Skeletal muscle satellite cell (primary cell): ENCODE measurements around the gene NPAS3.

Source experiments
- H3K27me3 ChIP-seq: 2 replicates; pipeline ENCODE4 v1.7.0; 2013; ENCODE audit warnings: low read length; ENCODE audit not compliant: control insufficient read depth, insufficient read depth
- H3K36me3 ChIP-seq: 2 replicates; pipeline ENCODE4 v1.7.0; 2013; ENCODE audit warnings: mild to moderate bottlenecking, control low read depth, low read length; ENCODE audit not compliant: insufficient read depth
- H3K4me1 ChIP-seq: 2 replicates; pipeline ENCODE4 v1.7.0; 2013; ENCODE audit warnings: low read length; ENCODE audit not compliant: control insufficient read depth, insufficient read depth
- H3K4me2 ChIP-seq: 2 replicates; pipeline ENCODE4 v1.7.0; 2013; ENCODE audit warnings: mild to moderate bottlenecking, low read length
- H3K4me3 ChIP-seq: 2 replicates; pipeline ENCODE4 v1.7.0; 2013; ENCODE audit warnings: low read length
- H3K9ac ChIP-seq: 2 replicates; pipeline ENCODE4 v1.7.0; 2013; ENCODE audit warnings: mild to moderate bottlenecking, low read depth, low read length, moderate library complexity
- H3K9me3 ChIP-seq: replicated peaks from 2 replicates; pipeline ENCODE4 v1.7.0; 2013; ENCODE audit warnings: mild to moderate bottlenecking, control low read depth, low read length

Gene NPAS3

GRCh38 chr14:33738491-33738890 is 799.8 kb downstream of the NPAS3 start:
- Histone ChIP-seq H3K4me2 (no peak overlapping the region), H3K9me3 (no peaks in the 10 kb centered on the region), H3K4me3 (no peak overlapping the region), H3K4me1 (peaks cover 21% of the 10 kb centered on the region), H3K27me3 (no peaks in the 10 kb centered on the region), H3K36me3 (no peaks in the 10 kb centered on the region), H3K9ac (no peak overlapping the region)

GRCh38 chr14:33740531-33740930 is 801.9 kb downstream of the NPAS3 start:
- Histone ChIP-seq H3K9ac (no peak overlapping the region), H3K9me3 (no peaks in the 10 kb centered on the region), H3K4me3 (no peak overlapping the region), H3K4me1 (peaks cover 21% of the 10 kb centered on the region), H3K36me3 (no peaks in the 10 kb centered on the region), H3K27me3 (no peaks in the 10 kb centered on the region), H3K4me2 (no peak overlapping the region)

GRCh38 chr14:33742166-33742565 is 803.5 kb downstream of the NPAS3 start:
- H3K4me3 ChIP-seq = no peak overlapping the region
- H3K36me3 ChIP-seq = no peaks in the 10 kb centered on the region
- no peak overlapping the region for H3K4me2 ChIP-seq
- no peaks in the 10 kb centered on the region for H3K9me3 ChIP-seq
- no peaks in the 10 kb centered on the region for H3K27me3 ChIP-seq
- no peak overlapping the region for H3K9ac ChIP-seq
- H3K4me1 ChIP-seq = peaks cover 16% of the 10 kb centered on the region

GRCh38 chr14:33745163-33745562 is 806.5 kb downstream of the NPAS3 start:
- Histone ChIP-seq H3K9ac (no peak overlapping the region), H3K4me2 (no peak overlapping the region), H3K4me3 (no peak overlapping the region), H3K36me3 (no peaks in the 10 kb centered on the region), H3K27me3 (no peaks in the 10 kb centered on the region), H3K9me3 (no peaks in the 10 kb centered on the region), H3K4me1 (peaks cover 8% of the 10 kb centered on the region)

GRCh38 chr14:33747749-33748148 is 809.1 kb downstream of the NPAS3 start:
- H3K9me3 ChIP-seq = no peaks in the 10 kb centered on the region
- H3K36me3 ChIP-seq = no peaks in the 10 kb centered on the region
- H3K4me1 ChIP-seq = no peaks in the 10 kb centered on the region
- no peak overlapping the region for H3K4me2 ChIP-seq
- H3K27me3 ChIP-seq = peaks cover 4% of the 10 kb centered on the region
- no peak overlapping the region for H3K4me3 ChIP-seq
- H3K9ac ChIP-seq = no peak overlapping the region

- H3K9ac ChIP-seq = no peak overlapping the region
These were observed 815.6 kb downstream of the NPAS3 start for GRCh38 chr14:33754261-33754660.

GRCh38 chr14:33755358-33755757 is 816.7 kb downstream of the NPAS3 start:
- Histone ChIP-seq H3K9ac (no peak overlapping the region), H3K27me3 (peaks cover 28% of the 10 kb centered on the region), H3K4me2 (no peak overlapping the region), H3K36me3 (no peaks in the 10 kb centered on the region), H3K4me3 (no peak overlapping the region), H3K9me3 (no peaks in the 10 kb centered on the region), H3K4me1 (no peaks in the 10 kb centered on the region)

More at GRCh38 chr14:33754261-33754660, 815.6 kb downstream of the NPAS3 start:
- no peaks in the 10 kb centered on the region for H3K36me3 ChIP-seq
- H3K9me3 ChIP-seq = no peaks in the 10 kb centered on the region
- H3K4me3 ChIP-seq = no peak overlapping the region
- H3K4me2 ChIP-seq = no peak overlapping the region
- peaks cover 22% of the 10 kb centered on the region for H3K27me3 ChIP-seq
- H3K4me1 ChIP-seq = no peaks in the 10 kb centered on the region

- no peak overlapping the region for H3K9ac ChIP-seq
- H3K4me1 ChIP-seq = no peaks in the 10 kb centered on the region
- peaks cover 39% of the 10 kb centered on the region for H3K27me3 ChIP-seq
- H3K4me2 ChIP-seq = no peak overlapping the region
- no peak overlapping the region for H3K4me3 ChIP-seq
- H3K9me3 ChIP-seq = no peaks in the 10 kb centered on the region
- H3K36me3 ChIP-seq = no peaks in the 10 kb centered on the region
These were observed 818.2 kb downstream of the NPAS3 start for GRCh38 chr14:33756833-33757232.

GRCh38 chr14:33758547-33758946 is 819.9 kb downstream of the NPAS3 start:
- H3K36me3 ChIP-seq = no peaks in the 10 kb centered on the region
- H3K4me3 ChIP-seq = no peak overlapping the region
- no peaks in the 10 kb centered on the region for H3K9me3 ChIP-seq
- H3K4me1 ChIP-seq = no peaks in the 10 kb centered on the region
- H3K27me3 ChIP-seq = peaks cover 30% of the 10 kb centered on the region
- H3K9ac ChIP-seq = no peak overlapping the region
- no peak overlapping the region for H3K4me2 ChIP-seq

GRCh38 chr14:33762161-33762851 is 823.6 kb downstream of the NPAS3 start:
- no peaks in the 10 kb centered on the region for H3K9me3 ChIP-seq
- no peaks in the 10 kb centered on the region for H3K4me1 ChIP-seq
- no peaks in the 10 kb centered on the region for H3K36me3 ChIP-seq
- no peak overlapping the region for H3K4me3 ChIP-seq
- H3K4me2 ChIP-seq = no peak overlapping the region
- no peak overlapping the region for H3K9ac ChIP-seq
- H3K27me3 ChIP-seq = peaks cover 27% of the 10 kb centered on the region

- peaks cover 3% of the 10 kb centered on the region for H3K4me1 ChIP-seq
These were observed 826.4 kb downstream of the NPAS3 start for GRCh38 chr14:33764876-33765650.

More at GRCh38 chr14:33764876-33765650, 826.4 kb downstream of the NPAS3 start:
- Histone ChIP-seq H3K4me3 (no peak overlapping the region), H3K4me2 (no peak overlapping the region), H3K9me3 (no peaks in the 10 kb centered on the region), H3K9ac (no peak overlapping the region), H3K27me3 (peaks cover 14% of the 10 kb centered on the region), H3K36me3 (no peaks in the 10 kb centered on the region)
